ENCODE data around the gene B4GALT5. TPM values are rescaled to one million over a fixed set of nuclear protein-coding genes. Genes with fewer than 3 reads are reported as not detected.

Gene B4GALT5
- total RNA-seq, 1 experiment from 2014 or later, result 20.4 TPM

GRCh38 chr20:49661560-49662329, 51.9 kb downstream of the B4GALT5 start:
- no peaks in the 10 kb centered on the region for H3K27me3 ChIP-seq
- H3K9me3 ChIP-seq, result no peaks in the 10 kb centered on the region
- no peak overlapping the region for H3K4me3 ChIP-seq
- peaks cover 5% of the 10 kb centered on the region for H3K36me3 ChIP-seq
- no peak for DNase-seq

DNA sequence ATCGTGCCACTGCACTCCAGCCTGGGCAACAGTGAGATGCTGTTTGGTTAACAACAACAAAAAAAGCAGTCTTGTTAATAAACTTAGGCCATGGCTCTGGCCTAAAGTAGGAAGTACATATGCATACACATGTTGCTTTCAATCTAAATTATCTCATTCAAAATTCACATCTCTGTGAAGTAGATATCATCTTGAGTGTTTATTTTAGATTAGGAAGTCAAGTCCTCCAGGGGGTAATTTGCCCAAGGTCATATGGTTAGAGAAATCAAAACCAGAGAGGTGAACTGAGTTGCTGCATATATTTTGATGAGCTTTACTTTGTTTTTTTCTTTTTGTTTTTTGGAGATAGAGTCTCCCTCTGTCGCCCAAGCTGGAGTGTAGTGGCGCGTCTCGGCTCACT, 52.8 kb downstream of the B4GALT5 start:
- Histone ChIP-seq H3K27me3 (no peaks in the 10 kb centered on the region), H3K36me3 (peaks cover 11% of the 10 kb centered on the region), H3K4me3 (no peak overlapping the region), H3K9me3 (no peaks in the 10 kb centered on the region)
- DNase-seq, result no peak

- no peaks in the 10 kb centered on the region for H3K9me3 ChIP-seq
- no peak overlapping the region for H3K4me3 ChIP-seq
- peaks cover 30% of the 10 kb centered on the region for H3K36me3 ChIP-seq
Observed at GRCh38 chr20:49659056-49659455, 54.6 kb downstream of the B4GALT5 start.

GRCh38 chr20:49658508-49658907, 55.2 kb downstream of the B4GALT5 start:
- Histone ChIP-seq H3K36me3 (peaks cover 35% of the 10 kb centered on the region), H3K9me3 (no peaks in the 10 kb centered on the region), H3K4me3 (no peak overlapping the region), H3K27me3 (no peaks in the 10 kb centered on the region)
- DNase-seq, result no peak

More at GRCh38 chr20:49659056-49659455, 54.6 kb downstream of the B4GALT5 start:
- DNase-seq, result no peak
- no peaks in the 10 kb centered on the region for H3K27me3 ChIP-seq

GRCh38 chr20:49657118-49657901, 56.4 kb downstream of the B4GALT5 start:
- Histone ChIP-seq H3K4me3 (no peak overlapping the region), H3K36me3 (peaks cover 47% of the 10 kb centered on the region), H3K9me3 (no peaks in the 10 kb centered on the region), H3K27me3 (no peaks in the 10 kb centered on the region)
- no peak for DNase-seq

DNA sequence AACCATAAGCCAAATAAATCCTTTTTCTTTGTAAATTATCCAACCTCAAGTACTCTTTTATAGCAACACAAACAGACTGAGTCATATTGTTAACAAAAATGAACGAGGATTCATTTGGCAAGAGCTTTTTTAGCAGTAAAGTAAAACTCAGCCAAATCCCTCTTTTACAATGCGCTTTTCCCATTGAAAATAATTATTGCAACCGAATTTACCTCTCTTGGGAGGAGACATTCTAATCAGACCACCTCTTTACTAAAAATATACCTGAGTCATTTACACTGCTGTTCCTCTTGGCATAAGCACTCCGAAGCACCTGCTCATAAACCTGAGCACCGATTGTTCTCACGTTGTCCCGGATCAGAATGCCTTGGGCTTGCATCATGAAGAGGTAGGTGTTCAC, 57.4 kb downstream of the B4GALT5 start:
- Histone ChIP-seq H3K27me3 (no peaks in the 10 kb centered on the region), H3K9me3 (no peaks in the 10 kb centered on the region), H3K4me3 (no peak overlapping the region), H3K36me3 (peaks cover 56% of the 10 kb centered on the region)
- no peak for DNase-seq

- no peak for DNase-seq
- peaks cover 58% of the 10 kb centered on the region for H3K36me3 ChIP-seq
- no peaks in the 10 kb centered on the region for H3K9me3 ChIP-seq
Observed at GRCh38 chr20:49653925-49654434, 59.7 kb downstream of the B4GALT5 start.

GRCh38 chr20:49649672-49650071, 64.0 kb downstream of the B4GALT5 start:
- Histone ChIP-seq H3K4me3 (no peak overlapping the region), H3K36me3 (peaks cover 70% of the 10 kb centered on the region), H3K9me3 (no peaks in the 10 kb centered on the region), H3K27me3 (no peaks in the 10 kb centered on the region)
- no peak for DNase-seq

More at GRCh38 chr20:49653925-49654434, 59.7 kb downstream of the B4GALT5 start:
- H3K4me3 ChIP-seq, result no peak overlapping the region
- H3K27me3 ChIP-seq, result no peaks in the 10 kb centered on the region

DNA sequence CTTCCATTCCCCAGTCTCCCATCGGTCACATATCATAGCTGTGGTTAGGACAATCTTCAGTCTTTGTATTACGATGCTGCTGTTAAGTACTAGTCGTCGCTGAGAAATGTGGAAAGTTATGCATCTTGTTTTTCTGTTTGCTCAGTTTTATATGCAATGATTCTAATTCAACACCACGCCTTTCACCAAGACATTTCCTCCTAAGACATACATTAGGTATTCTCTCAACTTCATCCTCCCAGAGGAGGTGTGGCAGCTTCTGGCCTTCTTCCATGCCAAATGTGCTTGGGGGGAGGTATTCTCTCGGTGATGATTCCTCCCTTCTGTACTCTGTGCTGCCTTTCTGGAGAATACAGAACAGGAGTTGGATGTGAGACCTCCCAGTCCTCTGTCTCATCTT, 66.1 kb downstream of the B4GALT5 start:
- H3K36me3 ChIP-seq, result peaks cover 65% of the 10 kb centered on the region
- H3K9me3 ChIP-seq, result no peaks in the 10 kb centered on the region
- no peaks in the 10 kb centered on the region for H3K27me3 ChIP-seq
- H3K4me3 ChIP-seq, result no peak overlapping the region
- no peak for DNase-seq

- H3K4me3 ChIP-seq, result no peak overlapping the region
- no peaks in the 10 kb centered on the region for H3K27me3 ChIP-seq
- H3K9me3 ChIP-seq, result no peaks in the 10 kb centered on the region
- no peak for DNase-seq
- H3K36me3 ChIP-seq, result peaks cover 63% of the 10 kb centered on the region
Observed at GRCh38 chr20:49646528-49646927, 67.2 kb downstream of the B4GALT5 start.

- Histone ChIP-seq H3K4me3 (no peak overlapping the region), H3K27me3 (no peaks in the 10 kb centered on the region), H3K9me3 (no peaks in the 10 kb centered on the region), H3K36me3 (peaks cover 67% of the 10 kb centered on the region)
- DNase-seq, result no peak
Observed at GRCh38 chr20:49646126-49646525, 67.6 kb downstream of the B4GALT5 start.

DNA sequence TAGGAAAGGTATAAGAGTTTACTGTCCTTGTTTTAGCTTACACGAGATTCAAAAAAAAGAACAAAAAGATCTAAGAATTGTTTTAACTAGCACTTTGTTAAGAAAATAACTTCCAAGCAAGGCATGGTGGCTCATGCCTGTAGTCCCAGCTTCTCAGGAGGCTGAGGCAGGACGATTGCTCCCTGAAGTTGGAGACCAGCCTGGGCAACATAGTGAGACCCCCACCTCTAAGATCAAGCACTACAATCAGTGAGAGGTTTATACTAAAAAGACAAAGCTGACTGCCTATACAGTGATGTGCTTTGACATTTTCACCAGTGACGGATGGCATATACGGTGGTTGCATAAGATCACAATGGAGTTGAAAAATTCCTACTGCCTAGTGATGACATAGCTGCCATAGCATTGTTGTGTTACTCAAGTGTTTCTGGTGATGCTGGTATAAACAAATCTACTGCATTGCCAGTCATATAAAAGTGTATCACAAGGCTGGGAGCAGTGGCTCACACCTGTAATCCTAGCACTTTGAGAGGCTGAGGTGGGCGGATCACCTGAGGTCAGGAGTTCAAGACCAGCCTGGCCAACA, 68.6 kb downstream of the B4GALT5 start:
- peaks cover 77% of the 10 kb centered on the region for H3K36me3 ChIP-seq
- no peaks in the 10 kb centered on the region for H3K9me3 ChIP-seq
- H3K27me3 ChIP-seq, result no peaks in the 10 kb centered on the region
- DNase-seq, result no peak
- no peak overlapping the region for H3K4me3 ChIP-seq

DNA sequence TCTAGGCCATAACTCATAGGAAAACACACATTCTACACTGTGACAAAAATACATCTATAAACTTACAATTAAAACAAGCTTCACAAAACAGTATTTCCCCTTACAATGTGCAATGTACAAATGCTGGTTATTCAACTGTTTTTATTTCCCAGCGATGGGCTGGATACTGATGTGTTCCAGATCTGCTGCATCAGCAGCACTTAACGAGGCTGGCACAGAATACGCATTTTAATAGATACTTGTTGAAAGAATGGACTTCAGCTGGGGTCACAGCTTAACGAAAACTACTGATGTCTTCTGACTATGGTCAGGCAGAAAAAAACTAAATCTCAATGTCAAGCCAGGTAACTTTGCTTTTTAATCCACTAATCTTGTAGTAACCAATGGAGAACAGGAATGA, 70.9 kb downstream of the B4GALT5 start:
- no peak for DNase-seq
- Histone ChIP-seq H3K27me3 (no peaks in the 10 kb centered on the region), H3K9me3 (no peaks in the 10 kb centered on the region), H3K36me3 (peaks cover 81% of the 10 kb centered on the region), H3K4me3 (no peak overlapping the region)

DNA sequence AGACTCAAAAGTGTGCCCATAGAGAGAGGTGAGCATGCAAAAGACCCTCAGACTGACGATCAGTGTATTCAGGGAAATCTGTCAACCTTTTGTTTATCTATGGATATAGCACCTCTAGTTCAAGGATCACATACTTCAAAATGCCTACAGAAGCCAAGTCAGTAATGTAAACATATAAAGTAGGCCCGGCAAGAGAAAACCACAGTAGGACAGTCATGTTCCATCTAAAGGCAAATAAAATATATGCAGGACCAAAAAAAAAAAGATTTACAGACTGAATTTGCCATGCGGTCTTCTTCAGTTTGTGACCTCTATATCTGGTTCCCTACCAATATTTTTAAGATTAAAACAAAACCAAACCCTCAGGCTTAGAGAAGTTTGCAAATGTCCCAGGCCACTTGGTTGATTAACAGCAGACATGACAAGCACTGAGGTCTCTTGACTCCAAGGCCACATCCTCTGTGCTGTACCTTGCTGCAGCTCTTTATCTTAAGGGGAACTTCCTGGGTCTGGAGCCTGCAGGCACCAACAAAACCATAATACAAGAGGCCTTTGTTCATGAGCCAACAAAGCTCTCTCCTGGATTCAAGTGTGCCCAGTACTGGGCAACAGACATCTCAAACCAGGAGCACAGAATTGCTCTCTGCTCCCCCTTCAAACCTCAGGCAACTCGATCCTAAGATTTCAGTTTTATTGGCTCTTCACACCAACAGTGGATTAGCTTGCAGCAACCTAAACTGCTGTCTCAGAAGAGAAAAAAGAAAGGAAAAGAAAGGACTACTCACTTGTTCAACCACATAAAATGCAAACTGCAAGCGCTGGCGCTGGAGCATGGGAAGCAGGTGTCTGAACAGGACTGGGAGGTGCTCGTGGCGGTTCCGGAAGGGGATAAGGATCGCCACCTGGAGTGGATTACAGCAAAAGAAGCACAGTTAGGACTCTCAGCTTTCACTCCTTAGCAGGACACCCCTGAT, 71.7 kb downstream of the B4GALT5 start:
- Histone ChIP-seq H3K4me3 (no peak overlapping the region), H3K9me3 (no peaks in the 10 kb centered on the region), H3K27me3 (no peaks in the 10 kb centered on the region), H3K36me3 (peaks cover 81% of the 10 kb centered on the region)
- no peak for DNase-seq

- H3K9me3 ChIP-seq, result no peaks in the 10 kb centered on the region
- H3K36me3 ChIP-seq, result peaks cover 85% of the 10 kb centered on the region
- H3K4me3 ChIP-seq, result no peak overlapping the region
- no peak for DNase-seq
- H3K27me3 ChIP-seq, result no peaks in the 10 kb centered on the region
Observed at GRCh38 chr20:49637046-49637637, 76.5 kb downstream of the B4GALT5 start.

- H3K9me3 ChIP-seq, result no peaks in the 10 kb centered on the region
- H3K36me3 ChIP-seq, result peaks cover 85% of the 10 kb centered on the region
- H3K27me3 ChIP-seq, result no peaks in the 10 kb centered on the region
- no peak for DNase-seq
- no peak overlapping the region for H3K4me3 ChIP-seq
Observed at GRCh38 chr20:49636447-49636846, 77.2 kb downstream of the B4GALT5 start.

All from MG63 (cell line).